OCI-LY3 (cell line): ENCODE results near the gene ZNF506.
"Not testable (repeated sequence)": the region's sequence is repeated elsewhere in the genome, so short reads cannot be mapped to it uniquely, and the experiment has no call there.

Experiments used
- H2AFZ ChIP-seq: fragments of 200-600, 300-600 bp; shearing (Covaris generic); 2 replicates; pipeline ENCODE4 v1.6.0; 2014; ENCODE audit warnings: antibody characterized with exemption, low read depth, low read length
- H3K27ac ChIP-seq: fragments of 200-600, 300-600 bp; sonication (generic); 2 replicates; pipeline ENCODE4 v1.5.1; 2014; ENCODE audit warnings: mild to moderate bottlenecking, low read length, moderate library complexity, mixed read lengths
- H3K27me3 ChIP-seq: fragments of 200-600, 300-600 bp; sonication (generic); 2 replicates; pipeline ENCODE4 v1.6.1; 2014; ENCODE audit warnings: low read depth, low read length, mixed read lengths
- H3K36me3 ChIP-seq: fragments of 200-600, 300-600 bp; sonication (generic); replicated peaks from 2 replicates; pipeline ENCODE3; 2014; ENCODE audit warnings: low read depth, low read length, mixed read lengths
- H3K4me1 ChIP-seq: fragments of 300-600, 200-600 bp; sonication (generic); 2 replicates; pipeline ENCODE4 v1.6.1; 2014; ENCODE audit warnings: low read length, mixed read lengths
- H3K4me2 ChIP-seq: fragments of 200-600, 300-600 bp; sonication (generic); 2 replicates; pipeline ENCODE4 v1.6.1; 2014; ENCODE audit warnings: low read length, mixed read lengths
- H3K4me3 ChIP-seq: fragments of 300-600, 200-600 bp; sonication (generic); 2 replicates; pipeline ENCODE4 v1.5.1; 2014; ENCODE audit warnings: antibody characterized with exemption, mild to moderate bottlenecking, low read length, moderate library complexity
- H3K79me2 ChIP-seq: fragments of 300-600, 200-600 bp; shearing (Covaris generic); 2 replicates; pipeline ENCODE4 v1.6.1; 2014; ENCODE audit warnings: mild to moderate bottlenecking, low read length, mixed read lengths
- H3K9ac ChIP-seq: fragments of 300-600, 200-600 bp; shearing (Covaris generic); 2 replicates; pipeline ENCODE4 v1.6.0; 2014; ENCODE audit warnings: mild to moderate bottlenecking, low read length, moderate library complexity
- H3K9me3 ChIP-seq: fragments of 200-600, 300-600 bp; shearing (Covaris generic); 2 replicates; pipeline ENCODE4 v1.6.1; 2014; ENCODE audit warnings: low read length, mixed read lengths; ENCODE audit not compliant: insufficient read depth
- H4K20me1 ChIP-seq: fragments of 200-600, 300-600 bp; sonication (generic); 2 replicates; pipeline ENCODE4 v1.6.1; 2016; ENCODE audit warnings: low read length, mixed read lengths; ENCODE audit not compliant: insufficient read depth
- CTCF ChIP-seq: fragments of 200-600, 300-600 bp; sonication (generic); IDR thresholded peaks from 2 replicates; pipeline ENCODE4 v1.5.1; 2014; ENCODE audit warnings: antibody characterized with exemption, low read length, low read depth
- EZH2phosphoT487 ChIP-seq: fragments of 200-600 bp; shearing (Covaris generic); IDR thresholded peaks from 2 replicates; pipeline ENCODE4 v1.6.1; 2018; ENCODE audit warnings: antibody characterized with exemption, mixed run types, low read depth

Gene ZNF506

GRCh38 chr19:19835560-19836038 lies 14.0 kb upstream of the ZNF506 start:
- TF ChIP-seq EZH2phosphoT487, result no peak
- TF ChIP-seq CTCF, result no peak
- H3K9me3 ChIP-seq, result peaks cover 46% of the 10 kb centered on the region

GRCh38 chr19:19826875-19827274 lies 5.3 kb upstream of the ZNF506 start:
- H3K27me3 ChIP-seq, result no peaks in the 10 kb centered on the region
- H2AFZ ChIP-seq, result no peak overlapping the region
- H3K4me1 ChIP-seq, result peaks cover 22% of the 10 kb centered on the region
- no peak overlapping the region for H3K27ac ChIP-seq
- H3K4me2 ChIP-seq, result no peak overlapping the region
- no peak overlapping the region for H3K4me3 ChIP-seq
- H3K79me2 ChIP-seq, result no peaks in the 10 kb centered on the region
- H4K20me1 ChIP-seq, result no peaks in the 10 kb centered on the region
- peaks cover 72% of the 10 kb centered on the region for H3K9me3 ChIP-seq
- H3K36me3 ChIP-seq, result peaks cover 28% of the 10 kb centered on the region
- TF ChIP-seq CTCF (no peak), EZH2phosphoT487 (no peak)
- H3K9ac ChIP-seq, result no peak overlapping the region

More at GRCh38 chr19:19835560-19836038, 14.0 kb upstream of the ZNF506 start:
- no peak overlapping the region for H3K4me3 ChIP-seq
- no peak overlapping the region for H2AFZ ChIP-seq
- no peaks in the 10 kb centered on the region for H3K79me2 ChIP-seq
- peaks cover 6% of the 10 kb centered on the region for H3K36me3 ChIP-seq
- H3K27ac ChIP-seq, result no peak overlapping the region
- H4K20me1 ChIP-seq, result no peaks in the 10 kb centered on the region
- no peaks in the 10 kb centered on the region for H3K27me3 ChIP-seq
- no peaks in the 10 kb centered on the region for H3K4me1 ChIP-seq
- no peak overlapping the region for H3K4me2 ChIP-seq
- H3K9ac ChIP-seq, result no peak overlapping the region

GRCh38 chr19:19823916-19824315 lies 2.4 kb upstream of the ZNF506 start:
- peaks cover 33% of the 10 kb centered on the region for H3K36me3 ChIP-seq
- no peak for TF ChIP-seq CTCF
- peak; percentile 72; the same call in 1 of the 2 replicates for TF ChIP-seq EZH2phosphoT487
- no peak overlapping the region for H3K9ac ChIP-seq
- peak overlapping the region; percentile 84 for H3K27ac ChIP-seq
- H3K9me3 ChIP-seq, result peaks cover 59% of the 10 kb centered on the region
- no peaks in the 10 kb centered on the region for H4K20me1 ChIP-seq
- no peak overlapping the region for H2AFZ ChIP-seq
- H3K27me3 ChIP-seq, result no peaks in the 10 kb centered on the region
- peak overlapping the region; percentile 34; the same call in 1 of the 2 replicates for H3K4me2 ChIP-seq
- H3K4me1 ChIP-seq, result peaks cover 22% of the 10 kb centered on the region
- H3K4me3 ChIP-seq, result peak overlapping the region; percentile 19; the same call in 1 of the 2 replicates
- no peaks in the 10 kb centered on the region for H3K79me2 ChIP-seq

- not testable (repeated sequence) for H3K27ac ChIP-seq, H4K20me1 ChIP-seq, H3K9ac ChIP-seq, H2AFZ ChIP-seq, H3K4me3 ChIP-seq, H3K79me2 ChIP-seq, H3K27me3 ChIP-seq, H3K4me2 ChIP-seq
- peaks cover 44% of the 10 kb centered on the region for H3K36me3 ChIP-seq
- peaks cover 39% of the 10 kb centered on the region for H3K4me1 ChIP-seq
- peaks cover 48% of the 10 kb centered on the region for H3K9me3 ChIP-seq
Observed at GRCh38 chr19:19821976-19822375, 426 bp upstream of the ZNF506 start.
